Body of pancreas (tissue), 4 donors: ENCODE data around the gene SPDL1. TPM values are rescaled to one million over a fixed set of nuclear protein-coding genes. Genes with fewer than 3 reads are reported as not detected.

Source experiments
- ATAC-seq: fragments of 150-250 bp; one replicate; pipeline ENCODE4 v1.9.1; 2016
- DNase-seq, 4 donors: peaks; one replicate each; pipeline ENCODE4 v3.0.0-alpha.2; 2019
- H3K27ac ChIP-seq, 4 donors: fragments of 200-600 bp; sonication (generic); 1 replicate in 3 of 4; 2 replicates in 1 of 4; pipeline versions ENCODE4 v1.5.1 to v1.6.1; 2016 to 2019; ENCODE audit warnings: mild to moderate bottlenecking in 1 of 4, mixed read lengths in 1 of 4, moderate library complexity in 1 of 4
- H3K27me3 ChIP-seq, 2 donors: fragments of 200-600 bp; sonication (generic); one replicate each; pipeline ENCODE4 v1.6.0; 2016; ENCODE audit warnings: mild to moderate bottlenecking in 1 of 2
- H3K36me3 ChIP-seq, 2 donors: fragments of 200-600 bp; sonication (generic); replicated peaks in 1 of 2; 2 replicates each; pipeline ENCODE4 v1.5.1; 2016; ENCODE audit warnings: low read depth in 2 of 2; ENCODE audit not compliant: insufficient read depth in 1 of 2
- H3K4me1 ChIP-seq: fragments of 200-600 bp; sonication (generic); one replicate; pipeline ENCODE4 v1.6.0; 2016
- H3K4me3 ChIP-seq, 2 donors: fragments of 200-600 bp; sonication (generic); 1 replicate in 1 of 2; 2 replicates in 1 of 2; pipeline ENCODE4 v1.5.1; 2016 to 2019
- H3K9me3 ChIP-seq, 3 donors: fragments of 200-600 bp; sonication (generic); 1 replicate in 2 of 3; 2 replicates in 1 of 3; pipeline ENCODE4 v1.5.1; 2016
- CTCF ChIP-seq, 7 experiments: fragments of 450-650 bp in 4 of 7; fragments of 200-600 bp in 3 of 7; sonication (generic) in 3 of 7; IDR thresholded peaks; one replicate each; pipeline ENCODE4 v1.5.1; 2016 to 2019; ENCODE audit warnings: antibody characterized with exemption in 7 of 7
- POLR2A ChIP-seq, 3 donors: fragments of 450-650 bp; IDR thresholded peaks; one replicate each; pipeline ENCODE4 v1.6.1; 2016; ENCODE audit warnings: antibody characterized with exemption in 3 of 3, mild to moderate bottlenecking in 2 of 3
- WGBS, 2 donors: methylation state at CpG; one replicate each; pipeline ENCODE4 v1.1.5; 2017; 5-methylcytosine and 5-hydroxymethylcytosine counted together
- intact Hi-C: fragments of 100-400 bp; cut with DNase I; formaldehyde crosslinking; loops from one replicate; pipeline ENCODE4 v1.15.1; 2023
- total RNA-seq, 2 donors: library from RNA; depleted of rRNA; stranded (reverse); fragments of >200 nt; gene quantifications; one replicate each; pipeline ENCODE4 v1.1.0, GENCODE V29; 2016

SPDL1 gene
- total RNA-seq, 2 donors from 2014 or later = 3.6 to 12.9 TPM

- no peaks in the 10 kb centered on the region for H3K27me3 ChIP-seq
- ATAC-seq (no peak), DNase-seq (no peak)
- no peaks in the 10 kb centered on the region for H3K9me3 ChIP-seq
- intact Hi-C loops = no loop called here
- 92 to 94% methylated on average over 3 of the region's 3 CpGs for WGBS, 2 donors
- TF ChIP-seq POLR2A (IDR thresholded peaks at IDR 0.05) (no peak), CTCF (IDR thresholded peaks at IDR 0.05) (no peak)
- H3K4me1 ChIP-seq = no peaks in the 10 kb centered on the region
- no peak overlapping the region for H3K27ac ChIP-seq
- H3K36me3 ChIP-seq = peaks cover 0 to 5% of the 10 kb centered on the region in 2 donors
- no peak overlapping the region for H3K4me3 ChIP-seq
These were observed 7.0 kb downstream of the SPDL1 start for GRCh38 chr5:169590602-169591001.

- no peak for DNase-seq
- WGBS, 2 donors = 0% methylated on average over 1 of the region's 1 CpG
- Histone ChIP-seq H3K4me1 (no peaks in the 10 kb centered on the region), H3K27me3 (no peaks in the 10 kb centered on the region), H3K9me3 (no peaks in the 10 kb centered on the region), H3K36me3 (peaks cover 0 to 5% of the 10 kb centered on the region in 2 donors), H3K4me3 (no peak overlapping the region), H3K27ac (no peak overlapping the region)
- intact Hi-C loops = no loop called here
- ATAC-seq = no peak
- TF ChIP-seq POLR2A (IDR thresholded peaks at IDR 0.05) (no peak), CTCF (IDR thresholded peaks at IDR 0.05) (no peak)
These were observed 8.1 kb downstream of the SPDL1 start for GRCh38 chr5:169591636-169592035.

- H3K4me1 ChIP-seq = no peaks in the 10 kb centered on the region
- H3K27ac ChIP-seq = no peak overlapping the region
- no peaks in the 10 kb centered on the region for H3K9me3 ChIP-seq
- WGBS, 2 donors = 97 to 98% methylated on average over 6 of the region's 6 CpGs
- peaks cover 0 to 5% of the 10 kb centered on the region in 2 donors for H3K36me3 ChIP-seq
- H3K27me3 ChIP-seq = no peaks in the 10 kb centered on the region
- ATAC-seq (no peak), DNase-seq (no peak)
- TF ChIP-seq CTCF (IDR thresholded peaks at IDR 0.05) (no peak), POLR2A (IDR thresholded peaks at IDR 0.05) (no peak)
- intact Hi-C loops = no loop called here
- H3K4me3 ChIP-seq = no peak overlapping the region
These were observed 9.5 kb downstream of the SPDL1 start for GRCh38 chr5:169592937-169593650.

- no peaks in the 10 kb centered on the region for H3K9me3 ChIP-seq
- H3K4me1 ChIP-seq = no peaks in the 10 kb centered on the region
- 88 to 91% methylated on average over 1 of the region's 1 CpG for WGBS, 2 donors
- TF ChIP-seq CTCF (IDR thresholded peaks at IDR 0.05) (no peak), POLR2A (IDR thresholded peaks at IDR 0.05) (no peak)
- no peak overlapping the region for H3K27ac ChIP-seq
- DNase-seq = no peak
- intact Hi-C loops = no loop called here
- H3K27me3 ChIP-seq = no peaks in the 10 kb centered on the region
- H3K4me3 ChIP-seq = no peak overlapping the region
- H3K36me3 ChIP-seq = peaks cover 0 to 5% of the 10 kb centered on the region in 2 donors
- ATAC-seq = no peak
These were observed 11.7 kb downstream of the SPDL1 start for GRCh38 chr5:169595172-169595820.
